Liver (tissue), 9 donors: ENCODE results near the gene IARS2. TPM values are rescaled to one million over a fixed set of nuclear protein-coding genes. Genes with fewer than 3 reads are reported as not detected.
"Not testable (repeated sequence)": the region's sequence is repeated elsewhere in the genome, so short reads cannot be mapped to it uniquely, and the experiment has no call there.

ENCODE experiments used
- DNase-seq: peaks from one replicate; pipeline ENCODE4 v3.0.0-alpha.2; 2017; ENCODE audit warnings: low spot score
- H3K27ac ChIP-seq, 2 donors: one replicate each; pipeline ENCODE4 v1.7.0; 2013; ENCODE audit warnings: inconsistent platforms in 2 of 2, low read length in 2 of 2, control low read depth in 1 of 2, low read depth in 1 of 2, mild to moderate bottlenecking in 1 of 2
- H3K27me3 ChIP-seq, 4 donors: one replicate each; pipeline versions ENCODE4 v1.6.1 to v1.7.0; 2013; ENCODE audit warnings: low read length in 3 of 4, inconsistent platforms in 1 of 4, mild to moderate bottlenecking in 1 of 4, moderate library complexity in 1 of 4; ENCODE audit not compliant: control insufficient read depth in 4 of 4, insufficient read depth in 4 of 4
- H3K36me3 ChIP-seq, 4 donors: one replicate each; pipeline versions ENCODE4 v1.6.1 to v1.7.0; 2013; ENCODE audit warnings: low read length in 3 of 4, mild to moderate bottlenecking in 3 of 4, low read depth in 1 of 4, moderate library complexity in 1 of 4; ENCODE audit not compliant: control insufficient read depth in 4 of 4, insufficient read depth in 3 of 4
- H3K4me1 ChIP-seq, 4 donors: one replicate each; pipeline versions ENCODE4 v1.6.1 to v1.7.0; 2013; ENCODE audit warnings: low read length in 3 of 4, mild to moderate bottlenecking in 3 of 4, moderate library complexity in 1 of 4; ENCODE audit not compliant: control insufficient read depth in 4 of 4, insufficient read depth in 4 of 4
- H3K4me3 ChIP-seq, 3 donors: one replicate each; pipeline versions ENCODE4 v1.6.1 to v1.7.0; 2013; ENCODE audit warnings: low read length in 3 of 3, control low read depth in 1 of 3, low read depth in 1 of 3, mild to moderate bottlenecking in 1 of 3
- H3K9ac ChIP-seq, 2 donors: one replicate each; pipeline ENCODE4 v1.7.0; 2013; ENCODE audit warnings: low read length in 2 of 2, mild to moderate bottlenecking in 2 of 2, moderate library complexity in 2 of 2, control low read depth in 1 of 2, low read depth in 1 of 2
- H3K9me3 ChIP-seq, 4 donors: one replicate each; pipeline versions ENCODE4 v1.6.1 to v1.7.0; 2013; ENCODE audit warnings: low read length in 3 of 4; ENCODE audit not compliant: control insufficient read depth in 4 of 4
- EGR1 ChIP-seq, 2 donors: IDR thresholded peaks; 2 replicates each; pipeline ENCODE4 v1.6.1; 2016 to 2018; ENCODE audit warnings: antibody characterized with exemption in 2 of 2, low read depth in 2 of 2
- FOXA1 ChIP-seq: IDR thresholded peaks from 2 replicates; pipeline ENCODE4 v1.6.1; 2016; ENCODE audit warnings: antibody characterized with exemption
- FOXA2 ChIP-seq: IDR thresholded peaks from 2 replicates; pipeline ENCODE4 v1.6.1; 2016; ENCODE audit warnings: antibody characterized with exemption
- GABPA ChIP-seq, 2 donors: IDR thresholded peaks in 1 of 2; conservative IDR thresholded peaks in 1 of 2; 2 replicates each; pipeline ENCODE4 v1.6.1; 2016; ENCODE audit warnings: antibody characterized with exemption in 2 of 2, mild to moderate bottlenecking in 1 of 2, moderate library complexity in 1 of 2
- HNF4G ChIP-seq: IDR thresholded peaks from 2 replicates; pipeline ENCODE4 v1.6.1; 2016; ENCODE audit warnings: antibody characterized with exemption
- JUND ChIP-seq, 2 donors: IDR thresholded peaks; 2 replicates each; pipeline ENCODE4 v1.6.1; 2016; ENCODE audit warnings: antibody characterized with exemption in 2 of 2
- NR2F2 ChIP-seq: IDR thresholded peaks from 2 replicates; pipeline ENCODE4 v1.6.1; 2016; ENCODE audit warnings: antibody characterized with exemption
- RAD21 ChIP-seq, 2 donors: IDR thresholded peaks; 2 replicates each; pipeline ENCODE4 v1.6.1; 2016; ENCODE audit warnings: antibody characterized with exemption in 2 of 2, mild to moderate bottlenecking in 2 of 2
- RXRA ChIP-seq, 2 donors: IDR thresholded peaks; 2 replicates each; pipeline ENCODE4 v1.6.1; 2017 to 2018; ENCODE audit warnings: antibody characterized with exemption in 2 of 2, mild to moderate bottlenecking in 1 of 2
- SP1 ChIP-seq: IDR thresholded peaks from 2 replicates; pipeline ENCODE4 v1.6.1; 2018; ENCODE audit warnings: antibody characterized with exemption, mild to moderate bottlenecking
- YY1 ChIP-seq: IDR thresholded peaks from 2 replicates; pipeline ENCODE4 v1.6.1; 2016; ENCODE audit warnings: antibody characterized with exemption, mild to moderate bottlenecking
- WGBS: extraction: QIAGEN DNeasy Blood & Tissue Kit; methylation state at CpG from one replicate; pipeline ENCODE4 v1.1.7; 2013; 5-methylcytosine and 5-hydroxymethylcytosine counted together
- polyA plus RNA-seq, 2 donors: library from polyadenylated mRNA; stranded (reverse) in 1 of 2; unstranded in 1 of 2; fragments of 200-250 nt in 1 of 2; fragments of >200 nt in 1 of 2; fragmentation: Nextera tagmentation in 1 of 2; extraction: Ambion mirVana in 1 of 2; gene quantifications; one replicate each; pipeline versions ENCODE4 v1.2.1 to v1.2.3, GENCODE V29; 2013 to 2015
- total RNA-seq, 2 donors: library from RNA; depleted of rRNA; stranded (reverse); fragments of >200 nt; gene quantifications; one replicate each; pipeline ENCODE4 v1.2.3, GENCODE V29; 2014
- TF ChIP-seq, protein P1 (sequence below): IDR thresholded peaks from 2 replicates; pipeline ENCODE4 v1.6.1; 2016; ENCODE audit warnings: antibody characterized with exemption
- donor health status: healthy.
- donor health status: healthy.
- donor health status: healthy.
- donor health status: healthy.
- donor health status: healthy.

The IARS2 gene
- total and polyA plus RNA-seq, 4 donors, result 31.8 to 53.8 (median 44.2) TPM

DNA sequence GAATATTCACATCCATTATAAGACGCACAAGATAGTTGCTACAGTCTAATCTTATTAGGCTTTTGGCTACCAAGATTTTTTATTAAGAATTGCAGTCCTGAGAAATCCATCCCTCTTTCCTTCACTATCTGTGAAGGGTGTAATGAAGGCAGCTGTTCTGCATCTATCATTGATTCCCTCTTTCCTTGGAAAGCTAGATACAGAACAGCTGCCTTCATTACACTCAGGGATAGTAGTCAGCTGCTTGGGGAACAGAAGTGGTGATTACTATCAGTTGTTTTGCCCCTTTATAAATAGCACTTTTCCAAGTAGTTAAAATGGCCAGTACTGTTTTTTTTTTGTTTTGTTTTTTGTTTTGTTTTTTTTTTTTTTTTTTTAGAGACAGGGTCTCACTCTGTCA is 70.2 kb downstream of the IARS2 start (continued):
- TF ChIP-seq, protein P1, sequence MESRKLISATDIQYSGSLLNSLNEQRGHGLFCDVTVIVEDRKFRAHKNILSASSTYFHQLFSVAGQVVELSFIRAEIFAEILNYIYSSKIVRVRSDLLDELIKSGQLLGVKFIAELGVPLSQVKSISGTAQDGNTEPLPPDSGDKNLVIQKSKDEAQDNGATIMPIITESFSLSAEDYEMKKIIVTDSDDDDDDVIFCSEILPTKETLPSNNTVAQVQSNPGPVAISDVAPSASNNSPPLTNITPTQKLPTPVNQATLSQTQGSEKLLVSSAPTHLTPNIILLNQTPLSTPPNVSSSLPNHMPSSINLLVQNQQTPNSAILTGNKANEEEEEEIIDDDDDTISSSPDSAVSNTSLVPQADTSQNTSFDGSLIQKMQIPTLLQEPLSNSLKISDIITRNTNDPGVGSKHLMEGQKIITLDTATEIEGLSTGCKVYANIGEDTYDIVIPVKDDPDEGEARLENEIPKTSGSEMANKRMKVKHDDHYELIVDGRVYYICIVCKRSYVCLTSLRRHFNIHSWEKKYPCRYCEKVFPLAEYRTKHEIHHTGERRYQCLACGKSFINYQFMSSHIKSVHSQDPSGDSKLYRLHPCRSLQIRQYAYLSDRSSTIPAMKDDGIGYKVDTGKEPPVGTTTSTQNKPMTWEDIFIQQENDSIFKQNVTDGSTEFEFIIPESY, result no peak
- TF ChIP-seq SP1 (no peak), EGR1 (IDR thresholded peaks at IDR 0.05; ENCODE audit: low read depth in 2 of 2) (no peak)

DNA sequence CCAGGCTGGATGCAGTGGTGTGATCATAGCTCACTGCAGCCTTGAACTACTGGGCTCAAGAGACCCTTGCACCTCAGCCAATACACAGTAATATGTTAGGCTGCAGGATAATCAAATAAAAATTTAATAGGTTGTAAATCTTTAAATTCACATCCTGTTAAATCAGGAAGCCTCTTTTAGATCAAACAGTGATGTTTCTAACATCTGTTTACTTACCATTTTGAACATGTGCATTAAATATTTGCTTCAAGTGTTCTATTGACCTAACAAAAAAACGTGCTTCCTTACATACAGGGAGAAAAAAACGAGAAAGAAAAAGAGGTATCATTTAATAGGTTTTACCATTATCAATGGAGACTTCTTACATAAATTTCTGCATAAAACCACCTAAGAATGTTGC is 70.6 kb downstream of the IARS2 start:
- Histone ChIP-seq H3K27me3 (no peaks in the 10 kb centered on the region), H3K36me3 (peaks cover 7 to 38% (median 32%) of the 10 kb centered on the region in 4 donors), H3K4me1 (no peaks in the 10 kb centered on the region), H3K27ac (no peak overlapping the region), H3K4me3 (no peak overlapping the region), H3K9ac (no peak overlapping the region), H3K9me3 (no peaks in the 10 kb centered on the region)
- TF ChIP-seq JUND (IDR thresholded peaks at IDR 0.05) (no peak), RXRA (IDR thresholded peaks at IDR 0.05) (no peak), RAD21 (IDR thresholded peaks at IDR 0.05) (no peak), HNF4G (no peak), FOXA1 (no peak), NR2F2 (no peak), YY1 (no peak), GABPA (IDR thresholded peaks at IDR 0.05 in 1 of 2, conservative IDR thresholded peaks at IDR 0.05 in 1 of 2) (no peak)
- WGBS, result 61% methylated on average over 2 of the region's 2 CpGs
- DNase-seq, result no peak

DNA sequence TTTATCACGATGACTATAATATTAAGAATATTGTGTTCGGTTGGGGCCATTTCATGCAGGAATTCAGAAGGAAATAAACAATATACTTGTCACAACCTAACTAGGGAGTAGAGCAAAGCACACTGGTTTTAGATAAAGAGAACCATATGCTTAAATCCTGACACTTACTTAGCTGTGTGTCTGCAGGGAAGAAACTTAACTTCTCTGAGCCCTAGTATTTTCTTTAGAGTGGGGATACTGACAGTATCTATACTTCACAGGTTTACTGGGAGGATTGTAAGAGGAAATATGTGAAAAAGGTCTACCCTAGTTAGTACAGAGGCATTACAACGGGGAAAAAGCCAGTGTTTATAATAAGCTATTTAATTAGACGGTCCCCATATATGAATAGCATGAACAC is 72.9 kb downstream of the IARS2 start:
- WGBS, result 97% methylated on average over 4 of the region's 4 CpGs
- Histone ChIP-seq H3K36me3 (peaks cover 4 to 52% (median 42%) of the 10 kb centered on the region in 4 donors), H3K9ac (no peak overlapping the region), H3K4me3 (no peak overlapping the region), H3K4me1 (no peaks in the 10 kb centered on the region), H3K27me3 (no peaks in the 10 kb centered on the region), H3K9me3 (no peaks in the 10 kb centered on the region), H3K27ac (no peak overlapping the region)
- DNase-seq, result no peak
- no peak for TF ChIP-seq JUND (IDR thresholded peaks at IDR 0.05)
- TF ChIP-seq HNF4G, result no peak
- no peak for TF ChIP-seq YY1
- no peak for TF ChIP-seq FOXA1
- TF ChIP-seq FOXA2, result no peak

DNA sequence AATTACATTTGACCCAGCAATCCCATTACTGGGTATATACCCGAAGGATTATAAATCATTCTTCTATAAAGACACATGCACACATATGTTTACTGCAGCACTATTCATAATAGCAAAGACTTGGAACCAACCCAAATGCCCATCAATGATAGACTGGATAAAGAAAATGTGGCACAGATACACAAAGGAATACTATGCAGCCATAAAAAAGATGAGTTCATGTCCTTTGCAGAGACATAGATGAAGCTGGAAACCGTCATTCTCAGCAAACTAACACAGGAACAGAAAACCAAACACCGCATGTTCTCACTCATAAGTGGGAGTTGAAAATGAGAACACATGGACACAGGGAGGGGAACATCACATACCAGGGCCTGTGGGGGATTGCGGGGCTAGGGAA is 76.0 kb downstream of the IARS2 start:
- H3K9me3 ChIP-seq, DNase-seq, H3K4me1 ChIP-seq, H3K4me3 ChIP-seq, H3K27me3 ChIP-seq, H3K9ac ChIP-seq, H3K27ac ChIP-seq: not testable (repeated sequence)
- H3K36me3 ChIP-seq, result peaks cover 4 to 56% (median 47%) of the 10 kb centered on the region in 4 donors
- WGBS, result 97% methylated on average over 4 of the region's 4 CpGs
